ENCODE measurements around the gene SOWAHA.

SOWAHA gene

DNA sequence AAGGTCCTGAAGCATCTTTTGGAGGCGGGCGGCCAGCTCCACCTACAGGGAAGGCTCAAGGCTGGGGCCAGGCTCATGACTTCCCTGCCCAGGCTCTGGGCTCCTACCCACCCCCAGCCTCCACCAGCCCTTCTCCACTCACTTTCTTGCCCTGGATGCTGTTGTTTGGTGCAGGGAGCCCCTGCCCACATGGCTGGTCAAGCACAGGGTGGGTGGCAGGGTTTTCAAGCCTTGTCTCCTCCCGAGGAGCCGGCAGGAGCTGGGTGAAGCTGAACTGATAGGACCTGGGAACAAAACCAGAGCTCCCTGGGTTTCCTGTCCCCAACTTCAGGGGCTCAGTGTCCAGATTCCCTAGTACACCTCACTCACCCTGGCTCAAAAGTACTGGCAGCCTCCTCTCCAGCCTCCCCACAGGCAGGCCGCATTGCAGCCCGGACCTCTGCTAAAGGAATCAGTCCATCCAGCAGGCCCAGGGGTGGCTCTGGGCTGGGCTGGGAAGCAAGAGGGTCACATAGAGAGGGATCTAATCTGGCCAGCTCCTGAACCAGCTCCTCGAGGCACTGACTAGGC is 10.5 kb downstream of the SOWAHA start:
- TF ChIP-seq ZFX (IDR thresholded peaks at IDR 0.05), result no peak
- TF ChIP-seq, protein P1, sequence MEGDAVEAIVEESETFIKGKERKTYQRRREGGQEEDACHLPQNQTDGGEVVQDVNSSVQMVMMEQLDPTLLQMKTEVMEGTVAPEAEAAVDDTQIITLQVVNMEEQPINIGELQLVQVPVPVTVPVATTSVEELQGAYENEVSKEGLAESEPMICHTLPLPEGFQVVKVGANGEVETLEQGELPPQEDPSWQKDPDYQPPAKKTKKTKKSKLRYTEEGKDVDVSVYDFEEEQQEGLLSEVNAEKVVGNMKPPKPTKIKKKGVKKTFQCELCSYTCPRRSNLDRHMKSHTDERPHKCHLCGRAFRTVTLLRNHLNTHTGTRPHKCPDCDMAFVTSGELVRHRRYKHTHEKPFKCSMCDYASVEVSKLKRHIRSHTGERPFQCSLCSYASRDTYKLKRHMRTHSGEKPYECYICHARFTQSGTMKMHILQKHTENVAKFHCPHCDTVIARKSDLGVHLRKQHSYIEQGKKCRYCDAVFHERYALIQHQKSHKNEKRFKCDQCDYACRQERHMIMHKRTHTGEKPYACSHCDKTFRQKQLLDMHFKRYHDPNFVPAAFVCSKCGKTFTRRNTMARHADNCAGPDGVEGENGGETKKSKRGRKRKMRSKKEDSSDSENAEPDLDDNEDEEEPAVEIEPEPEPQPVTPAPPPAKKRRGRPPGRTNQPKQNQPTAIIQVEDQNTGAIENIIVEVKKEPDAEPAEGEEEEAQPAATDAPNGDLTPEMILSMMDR (conservative IDR thresholded peaks at IDR 0.05), result no peak
- H3K27ac ChIP-seq, result no peak overlapping the region

DNA sequence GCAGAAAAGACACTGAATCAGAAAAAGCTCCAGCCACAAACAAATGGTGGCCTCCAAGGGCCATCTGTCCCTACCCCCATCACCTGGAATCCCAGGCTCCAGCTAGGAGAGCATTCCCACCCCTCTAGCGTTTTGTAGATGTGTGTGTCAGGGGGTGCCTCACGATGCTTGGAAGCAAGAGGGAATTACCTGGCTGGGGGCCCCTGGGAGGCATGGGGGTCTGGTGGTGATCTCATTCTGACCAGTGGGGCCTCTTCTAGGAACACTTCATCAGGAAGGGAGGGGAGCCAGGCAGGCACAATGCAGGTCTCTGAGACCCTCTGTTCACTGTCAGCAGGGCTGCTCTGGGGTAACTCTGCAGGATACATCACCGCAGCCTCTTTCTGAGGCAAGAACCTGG is 11.3 kb downstream of the SOWAHA start:
- TF ChIP-seq, protein P1 (conservative IDR thresholded peaks at IDR 0.05), result no peak
- TF ChIP-seq ZFX (IDR thresholded peaks at IDR 0.05), result no peak
- H3K27ac ChIP-seq, result no peak overlapping the region

DNA sequence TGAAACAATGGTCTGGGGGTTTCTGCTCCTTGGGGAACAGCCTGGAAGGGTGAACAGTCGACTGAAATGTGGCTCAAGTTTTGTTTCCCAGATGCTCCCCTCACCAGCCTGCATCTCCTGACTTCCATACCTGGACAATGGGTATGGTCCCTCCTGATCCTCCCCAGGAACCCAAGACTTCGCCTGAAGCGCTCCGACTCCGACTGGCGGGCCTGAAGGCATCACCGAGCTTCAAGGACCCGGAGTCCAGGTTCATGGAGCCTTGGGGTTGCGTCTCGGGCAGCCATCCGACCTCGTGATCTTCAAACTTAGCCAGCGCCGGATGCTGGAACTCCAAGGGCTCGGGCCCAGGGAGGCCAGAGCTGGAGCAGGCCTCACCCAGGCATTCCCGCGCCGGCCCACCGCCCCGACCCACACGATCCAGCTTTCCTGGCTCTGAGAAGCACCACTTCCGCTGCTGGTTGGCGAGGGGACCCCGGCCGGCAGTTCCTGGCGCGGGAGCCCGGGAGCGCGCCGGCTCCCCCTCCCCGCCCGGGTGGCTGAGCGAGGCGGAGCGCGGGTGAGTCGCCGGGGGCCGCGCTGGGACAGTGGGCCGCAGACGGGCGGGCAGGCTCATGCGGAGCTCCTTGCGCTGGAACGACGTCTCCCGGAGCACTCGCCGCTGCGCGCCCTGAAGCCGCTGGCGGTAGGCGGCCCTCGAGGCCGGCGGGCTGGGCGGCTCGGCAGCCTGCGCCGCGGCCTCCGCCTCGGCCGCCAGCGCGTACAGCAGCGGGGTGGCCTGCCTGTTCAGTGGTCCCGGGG is 12.1 kb downstream of the SOWAHA start:
- no peak overlapping the region for H3K27ac ChIP-seq
- TF ChIP-seq ZFX (IDR thresholded peaks at IDR 0.05), result no peak
- TF ChIP-seq, protein P1 (conservative IDR thresholded peaks at IDR 0.05), result no peak

DNA sequence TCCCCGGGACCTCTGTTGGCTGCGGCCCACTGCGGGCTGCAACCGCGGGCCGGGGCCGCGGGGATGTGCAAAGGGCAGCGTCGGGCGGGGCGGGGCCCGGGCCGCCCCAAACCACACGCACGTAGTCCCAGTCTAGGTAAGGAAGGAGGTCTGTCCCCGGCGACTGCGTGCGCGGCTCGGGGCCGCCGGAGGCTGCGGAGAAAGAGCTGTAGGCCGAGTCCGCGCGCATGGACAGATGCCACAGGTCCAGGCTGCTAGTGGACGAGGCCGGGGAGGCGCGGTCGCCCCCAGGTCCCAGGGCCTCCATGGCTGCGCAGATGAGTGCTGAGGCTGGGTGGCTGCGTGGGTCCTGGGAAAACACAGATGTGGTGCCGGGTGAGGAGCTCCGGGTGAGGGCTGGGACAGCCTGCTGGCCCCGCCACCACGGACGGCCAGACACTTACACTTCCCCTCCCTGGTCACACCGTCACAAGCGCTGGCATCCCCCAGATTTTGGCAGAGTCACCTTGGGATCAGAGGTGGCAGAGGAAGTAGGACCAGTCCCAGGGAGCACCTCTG is 12.8 kb downstream of the SOWAHA start:
- no peak for TF ChIP-seq ZFX (IDR thresholded peaks at IDR 0.05)
- TF ChIP-seq, protein P1 (conservative IDR thresholded peaks at IDR 0.05), result no peak
- peak overlapping the region; percentile 1; the same call in 1 of the 2 replicates for H3K27ac ChIP-seq

DNA sequence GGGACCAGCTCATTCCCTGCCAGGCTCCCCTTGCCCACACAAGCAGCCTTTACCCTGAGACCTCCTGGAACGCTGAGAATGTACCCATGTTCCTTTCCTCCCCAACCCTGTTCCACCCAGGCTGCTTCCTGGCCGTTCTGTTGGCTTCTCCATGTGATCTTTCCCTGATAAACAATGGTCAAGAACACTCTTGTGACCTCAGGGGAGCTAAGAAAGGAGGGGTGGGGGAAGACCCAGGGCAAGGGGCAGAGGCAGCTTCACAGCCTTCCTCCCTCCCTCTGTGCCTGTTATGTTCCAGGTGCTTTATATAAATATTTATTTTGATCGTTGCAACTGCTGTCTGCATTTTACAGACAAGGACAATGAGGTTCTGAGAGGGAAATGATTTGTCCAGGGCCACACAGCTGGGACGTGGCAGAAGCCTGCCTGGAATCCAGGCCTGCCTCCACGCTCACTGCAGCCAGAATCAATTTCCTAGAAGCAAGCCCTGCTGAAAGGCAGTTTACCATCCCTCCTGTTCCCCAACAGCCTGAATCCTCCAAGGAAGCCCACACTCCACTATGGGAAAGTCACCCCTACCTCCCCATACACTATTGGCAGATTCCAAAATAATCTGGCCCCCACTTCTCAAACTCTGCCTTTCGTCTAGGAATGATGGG is 13.5 kb downstream of the SOWAHA start:
- peak overlapping the region; percentile 1; the same call in 1 of the 2 replicates for H3K27ac ChIP-seq
- TF ChIP-seq ZFX (IDR thresholded peaks at IDR 0.05), result no peak
- TF ChIP-seq, protein P1 (conservative IDR thresholded peaks at IDR 0.05), result no peak

DNA sequence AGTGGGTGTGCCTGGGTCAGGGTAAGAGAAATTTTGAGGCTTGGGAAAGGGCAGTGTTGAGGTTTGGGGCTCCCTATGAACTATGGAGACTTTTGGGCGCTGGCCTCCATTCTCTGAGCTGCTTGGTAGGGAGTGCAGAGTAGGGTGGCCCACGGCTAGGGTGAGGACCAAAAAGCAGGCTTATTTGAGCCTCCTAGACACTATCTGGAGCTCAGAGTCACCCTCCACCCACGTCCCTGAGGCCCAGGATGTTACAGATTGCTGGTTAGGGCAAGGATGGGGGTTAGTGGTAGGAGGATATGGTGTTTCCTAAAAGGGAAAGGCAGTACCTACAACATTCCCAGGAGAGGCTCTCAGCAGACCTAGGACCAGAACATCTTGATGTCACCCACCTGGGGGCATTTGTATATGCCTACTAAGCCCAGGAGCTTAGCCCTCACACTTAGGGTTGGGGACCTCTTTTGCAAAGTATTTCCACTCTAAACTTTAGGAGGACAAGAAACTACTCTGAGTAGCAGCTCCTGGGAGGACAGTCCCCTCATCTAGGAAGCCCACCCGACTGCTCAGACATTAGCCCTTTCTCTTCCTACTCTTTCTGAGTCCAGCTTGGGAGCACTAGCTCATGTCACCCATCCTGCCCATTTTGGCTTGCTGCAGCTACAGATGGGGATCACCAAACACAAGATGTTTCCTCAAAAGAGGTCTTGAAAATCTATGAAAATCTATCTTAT is 15.0 kb downstream of the SOWAHA start:
- H3K27ac ChIP-seq, result no peak overlapping the region
- TF ChIP-seq, protein P1 (conservative IDR thresholded peaks at IDR 0.05), result no peak
- TF ChIP-seq ZFX (IDR thresholded peaks at IDR 0.05), result no peak

All from C4-2B (cell line).